Calu3 (cell line): Measurements from ENCODE around the gene SEPTIN3. TPM values are rescaled to one million over a fixed set of nuclear protein-coding genes. Genes with fewer than 3 reads are reported as not detected.
"Not testable (repeated sequence)": the region's sequence is repeated elsewhere in the genome, so short reads cannot be mapped to it uniquely, and the experiment has no call there.

Source experiments
- BruUV-seq: library from RNA; stranded (reverse); fragments of 400-500 nt; replicated peaks from 2 replicates; lab custom pipeline; 2021; lab: Mats Ljungman, UMichigan
- CTCF ChIA-PET: fragments of 300-600 bp; sonication (Branson Sonifier 250); formaldehyde crosslinking; loops from one replicate; lab custom pipeline; 2022; ENCODE audit warnings: antibody characterized with exemption; lab: Charles Lee
- DNase-seq: peaks from one replicate; pipeline ENCODE4 v3.0.0; 2022
- H3K27ac Mint-ChIP-seq: one replicate; pipeline ENCODE4 v1.8.0; 2022; ENCODE audit warnings: mixed read lengths; ENCODE audit not compliant: unreplicated experiment
- H3K27me3 Mint-ChIP-seq: one replicate; pipeline ENCODE4 v1.8.0; 2022; ENCODE audit warnings: mixed read lengths; ENCODE audit not compliant: unreplicated experiment
- H3K36me3 Mint-ChIP-seq: one replicate; pipeline ENCODE4 v1.8.0; 2022; ENCODE audit warnings: mild to moderate bottlenecking, moderate library complexity, mixed read lengths; ENCODE audit not compliant: insufficient read depth, unreplicated experiment
- H3K4me1 Mint-ChIP-seq: one replicate; pipeline ENCODE4 v1.8.0; 2022; ENCODE audit warnings: mild to moderate bottlenecking, low read depth, mixed read lengths; ENCODE audit not compliant: unreplicated experiment
- H3K4me3 Mint-ChIP-seq: one replicate; pipeline ENCODE4 v1.8.0; 2022; ENCODE audit warnings: mild to moderate bottlenecking, low read depth, moderate library complexity, mixed read lengths; ENCODE audit not compliant: unreplicated experiment
- H3K9me3 Mint-ChIP-seq: one replicate; pipeline ENCODE4 v1.8.0; 2022; ENCODE audit warnings: low read depth, mixed read lengths; ENCODE audit not compliant: unreplicated experiment
- CTCF ChIP-seq: fragments of 200-600 bp; IDR thresholded peaks from one replicate; pipeline ENCODE4 v1.8.0; 2022; ENCODE audit warnings: antibody characterized with exemption; ENCODE audit not compliant: unreplicated experiment
- intact Hi-C: fragments of 100-400 bp; cut with micrococcal nuclease; formaldehyde crosslinking; loops from one replicate; pipeline ENCODE4 v1.10.0; 2022; ENCODE audit not compliant: unreplicated experiment
- total RNA-seq: library from RNA; stranded (reverse); gene quantifications from 2 replicates; pipeline ENCODE4 v1.2.3, GENCODE V29; 2022

SEPTIN3 gene
- total RNA-seq, 1 experiment from 2014 or later = 3.4 TPM

GRCh38 chr22:41946629-41947423, 22.4 kb upstream of the SEPTIN3 start, which contains the start of gene CENPM:
CENPM (minus strand) TSS chr22:41947152; CDS start chr22:41947076, 76 bp downstream.
- Mint-ChIP-seq H3K27me3 (no peaks in the 10 kb centered on the region), H3K4me1 (peaks cover 52% of the 10 kb centered on the region), H3K9me3 (no peaks in the 10 kb centered on the region), H3K4me3 (peak within 1 kb of the TSS; percentile 79), H3K36me3 (peaks cover 52% of the 10 kb centered on the region), H3K27ac (peak within 1 kb of the TSS; percentile 62)
- BruUV-seq = no TSS peak
- intact Hi-C loops = loop anchor here (2.0 to 5.0 kb wide), 2 partner anchors 114 to 125 kb away; partner anchors contain the start of genes NAGA, PHETA2 and SREBF2
- TF ChIP-seq CTCF = no peak
- peak; percentile 97 for DNase-seq
- CTCF ChIA-PET = interaction anchor here (0.6 to 1.1 kb wide), 11 partner anchors 11 to 569 kb away, joined by 3 to 8 read pairs (median 4); partner anchors contain the start of genes CCDC134, SREBF2 and XRCC6

- Mint-ChIP-seq H3K27me3 (no peaks in the 10 kb centered on the region), H3K27ac (peak overlapping the region; percentile 62)
- BruUV-seq = TSS peak; percentile 74
Observed at GRCh38 chr22:41947424-41948080, 21.7 kb upstream of the SEPTIN3 start.

GRCh38 chr22:41948142-41948541, 21.1 kb upstream of the SEPTIN3 start:
- no peak for TF ChIP-seq CTCF
- H3K36me3 Mint-ChIP-seq = peaks cover 47% of the 10 kb centered on the region

More at GRCh38 chr22:41947424-41948080, 21.7 kb upstream of the SEPTIN3 start:
- intact Hi-C loops = loop anchor here (2.0 to 5.0 kb wide), 2 partner anchors 115 to 125 kb away; partner anchors contain the start of genes NAGA, PHETA2 and SREBF2
- CTCF ChIA-PET = interaction anchor here (0.6 to 1.1 kb wide), 6 partner anchors 11 to 326 kb away, joined by 3 to 8 read pairs (median 6); partner anchors contain the start of genes CCDC134, SREBF2 and XRCC6
- DNase-seq = no peak
- no peak for TF ChIP-seq CTCF
- Mint-ChIP-seq H3K9me3 (no peaks in the 10 kb centered on the region), H3K36me3 (peaks cover 47% of the 10 kb centered on the region), H3K4me3 (peak overlapping the region; percentile 79), H3K4me1 (peaks cover 50% of the 10 kb centered on the region)

GRCh38 chr22:41948928-41949296, 20.3 kb upstream of the SEPTIN3 start:
- Mint-ChIP-seq H3K4me3 (peak overlapping the region; percentile 79), H3K4me1 (peaks cover 44% of the 10 kb centered on the region), H3K36me3 (peaks cover 40% of the 10 kb centered on the region)
- not testable (repeated sequence) for H3K27ac Mint-ChIP-seq, BruUV-seq, H3K9me3 Mint-ChIP-seq, H3K27me3 Mint-ChIP-seq, DNase-seq
- intact Hi-C loops = loop anchor here (5.0 kb wide), 1 partner anchor 123 kb away; the partner anchor contains the start of genes NAGA and PHETA2
- CTCF ChIA-PET = interaction anchor here (0.6 to 1.0 kb wide), 2 partner anchors 23 to 98 kb away, joined by 3 to 5 read pairs; no protein-coding TSS in a partner anchor

More at GRCh38 chr22:41948142-41948541, 21.1 kb upstream of the SEPTIN3 start:
- H3K4me1 Mint-ChIP-seq = peaks cover 50% of the 10 kb centered on the region
- H3K4me3 Mint-ChIP-seq = peak overlapping the region; percentile 79
- DNase-seq = no peak
- intact Hi-C loops = loop anchor here (5.0 kb wide), 1 partner anchor 124 kb away; the partner anchor contains the start of genes NAGA and PHETA2
- H3K9me3 Mint-ChIP-seq = no peaks in the 10 kb centered on the region
- H3K27ac Mint-ChIP-seq = peak overlapping the region; percentile 62
- H3K27me3 Mint-ChIP-seq = no peaks in the 10 kb centered on the region
- CTCF ChIA-PET = interaction anchor here (1.0 kb wide), 1 partner anchor 22 kb away, joined by 3 read pairs; no protein-coding TSS in a partner anchor
- no TSS peak for BruUV-seq
